GM15510 (cell line): Measurements from ENCODE around the gene MAN1C1.

Source experiments
- POLR2A ChIP-seq: IDR thresholded peaks from 3 replicates; pipeline ENCODE4 v1.6.1; 2011; ENCODE audit warnings: borderline replicate concordance; ENCODE audit not compliant: insufficient read length; ENCODE audit errors: extremely low read depth

The MAN1C1 gene

GRCh38 chr1:25712299-25712970 lies 95.8 kb downstream of the MAN1C1 start:
- TF ChIP-seq POLR2A: no peak

GRCh38 chr1:25713961-25714360 lies 97.4 kb downstream of the MAN1C1 start:
- no peak for TF ChIP-seq POLR2A

DNA sequence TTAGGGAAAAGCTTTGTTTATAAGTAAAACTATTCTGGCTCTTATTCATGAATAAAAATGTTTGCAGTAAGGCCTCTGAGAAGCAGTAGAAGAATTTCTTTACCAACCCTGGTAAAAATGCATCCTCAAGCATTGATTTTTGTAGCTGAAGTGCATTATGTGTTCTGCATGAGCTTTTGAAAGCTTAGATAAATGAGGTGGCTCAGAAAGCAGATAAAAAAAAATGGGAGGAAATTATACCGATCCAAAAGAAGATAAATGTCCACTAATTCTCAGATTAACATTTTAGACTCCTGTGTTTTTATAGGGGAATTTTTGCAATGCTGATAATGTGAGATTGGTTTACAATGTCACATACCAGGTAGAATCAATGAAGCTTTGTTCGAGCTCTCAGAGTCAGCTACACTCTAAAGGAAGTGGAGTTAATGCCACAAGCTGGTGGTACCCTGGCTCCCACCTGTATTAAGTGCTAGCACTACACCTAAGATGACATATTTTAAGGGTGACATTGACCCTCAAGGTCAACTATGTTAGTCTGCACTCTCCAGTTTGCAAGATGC lies 97.9 kb downstream of the MAN1C1 start:
- TF ChIP-seq POLR2A: no peak

DNA sequence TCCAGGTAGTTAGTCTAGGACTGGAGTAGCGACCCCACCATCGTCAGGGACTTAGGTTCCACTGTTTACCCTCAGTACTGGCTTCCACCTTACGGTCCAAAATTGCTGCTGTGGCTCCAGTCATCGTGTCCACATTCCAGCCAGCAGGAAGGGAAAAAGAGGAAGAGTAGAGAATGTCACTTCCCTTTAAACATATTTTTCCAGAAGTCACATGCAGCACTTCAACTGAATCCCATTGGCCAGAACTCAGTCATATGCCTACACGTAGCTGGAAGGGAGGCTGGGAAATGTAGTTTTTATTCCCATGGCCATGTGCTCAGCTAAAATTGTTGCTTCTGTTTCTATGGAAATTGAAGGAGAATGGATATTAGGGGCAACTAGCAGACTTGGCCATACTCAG lies 99.3 kb downstream of the MAN1C1 start:
- no peak for TF ChIP-seq POLR2A

GRCh38 chr1:25716320-25716719 lies 99.7 kb downstream of the MAN1C1 start:
- no peak for TF ChIP-seq POLR2A

DNA sequence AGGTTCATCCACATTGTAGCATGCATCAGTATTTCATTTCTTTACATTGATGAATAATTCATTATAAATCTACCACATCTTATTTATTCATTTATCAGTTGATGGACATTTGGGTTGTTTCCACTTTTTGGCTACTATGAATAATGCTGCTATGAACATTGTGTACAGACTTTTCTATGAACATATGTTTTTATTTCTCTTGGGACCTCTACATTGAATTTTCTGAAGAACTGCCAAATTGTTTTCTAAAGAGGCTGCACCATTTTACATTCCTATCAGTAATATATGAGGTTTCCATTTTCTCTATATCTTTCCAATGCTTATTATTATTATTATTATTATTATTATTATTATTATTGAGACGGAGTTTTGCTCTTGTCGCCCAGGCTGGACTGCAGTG lies 102.1 kb downstream of the MAN1C1 start:
- TF ChIP-seq POLR2A: no peak

DNA sequence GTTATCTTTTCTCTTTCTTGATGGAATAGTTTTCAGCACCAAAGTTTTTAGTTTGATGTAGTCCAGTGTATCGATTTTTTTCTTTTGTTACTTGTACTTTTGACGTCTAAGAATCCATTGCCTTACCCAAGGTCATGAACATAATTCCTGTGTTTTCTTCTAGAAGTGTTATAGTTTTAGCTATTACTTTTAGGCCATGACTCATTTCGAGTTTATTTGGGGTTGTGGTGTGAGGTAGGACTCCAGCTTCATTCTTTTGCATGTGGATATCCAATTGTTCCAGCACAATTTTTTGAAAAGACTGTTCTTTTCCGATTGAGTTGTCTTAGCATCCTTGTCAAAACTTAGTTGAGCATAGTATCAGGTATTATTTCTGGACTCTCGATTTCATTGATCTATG lies 104.0 kb downstream of the MAN1C1 start:
- no peak for TF ChIP-seq POLR2A

DNA sequence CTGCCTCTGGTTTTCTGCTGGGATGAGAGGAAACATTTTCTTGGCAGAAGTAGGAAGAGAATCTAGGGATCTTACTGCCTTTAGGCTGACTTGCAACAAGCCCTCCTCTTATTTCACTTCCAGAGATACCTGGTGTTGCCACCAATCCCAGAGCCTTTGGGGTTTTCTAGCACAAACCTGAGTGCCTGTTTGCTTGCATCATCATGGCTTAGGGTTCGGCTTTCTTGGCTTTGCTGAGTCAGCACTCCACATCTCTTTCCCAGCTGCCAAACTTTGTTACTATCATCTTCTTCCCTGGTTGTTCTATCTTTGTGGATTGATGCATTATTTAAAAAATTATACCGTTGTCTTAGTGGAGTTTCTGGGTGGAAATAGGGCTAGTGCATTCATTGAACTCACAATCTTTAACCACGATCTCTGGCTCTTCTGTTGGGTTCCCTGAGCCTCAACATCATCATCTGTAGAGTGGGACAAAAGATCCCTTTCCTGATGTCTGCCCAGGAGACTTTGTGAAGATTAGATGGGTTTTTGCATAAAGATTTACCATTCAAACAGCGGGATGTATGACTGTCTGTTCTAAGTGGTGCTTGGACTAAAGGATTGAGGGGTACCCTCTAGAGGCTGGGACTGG lies 106.8 kb downstream of the MAN1C1 start:
- TF ChIP-seq POLR2A: no peak

DNA sequence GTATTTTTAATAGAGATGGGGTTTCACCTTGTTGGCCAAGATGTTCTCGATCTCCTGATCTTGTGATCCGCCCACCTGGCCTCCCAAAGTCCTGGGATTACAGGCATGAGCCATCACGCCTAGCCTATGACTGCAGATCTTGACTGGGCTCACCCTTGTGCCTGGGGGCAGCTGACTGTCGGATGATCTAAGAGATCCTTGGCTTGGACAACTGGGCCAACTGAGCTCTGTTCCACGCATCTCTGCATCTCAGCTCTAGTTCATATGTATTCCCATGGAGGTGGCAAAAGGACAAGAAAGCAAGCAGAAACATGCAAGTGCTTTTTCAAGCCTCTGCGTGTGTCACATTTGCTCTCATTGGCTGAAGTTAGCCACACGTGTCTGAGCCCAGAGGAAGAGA lies 107.6 kb downstream of the MAN1C1 start:
- no peak for TF ChIP-seq POLR2A

DNA sequence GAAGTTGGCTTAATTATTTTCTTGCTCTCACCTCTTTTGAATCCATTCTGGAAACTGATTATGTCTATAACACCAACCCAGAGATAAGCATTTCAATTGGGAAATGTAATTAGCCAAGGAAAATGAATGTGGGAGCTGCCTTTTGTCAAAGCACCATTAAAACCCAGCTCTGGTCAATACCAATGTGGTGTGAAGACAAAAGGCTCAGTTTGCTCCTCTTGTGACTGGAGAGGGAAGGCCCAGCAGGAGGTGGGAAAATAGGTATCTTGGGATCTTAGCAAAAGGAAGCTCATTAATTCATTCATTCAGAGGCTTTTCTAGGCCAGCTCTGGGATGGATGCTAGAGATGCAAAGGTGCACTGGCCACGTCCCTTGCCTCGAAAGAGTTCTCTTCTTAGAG lies 108.4 kb downstream of the MAN1C1 start:
- no peak for TF ChIP-seq POLR2A

GRCh38 chr1:25725482-25725881 lies 108.9 kb downstream of the MAN1C1 start:
- no peak for TF ChIP-seq POLR2A

- TF ChIP-seq POLR2A: no peak
These were observed 110.5 kb downstream of the MAN1C1 start for GRCh38 chr1:25727088-25727487.

DNA sequence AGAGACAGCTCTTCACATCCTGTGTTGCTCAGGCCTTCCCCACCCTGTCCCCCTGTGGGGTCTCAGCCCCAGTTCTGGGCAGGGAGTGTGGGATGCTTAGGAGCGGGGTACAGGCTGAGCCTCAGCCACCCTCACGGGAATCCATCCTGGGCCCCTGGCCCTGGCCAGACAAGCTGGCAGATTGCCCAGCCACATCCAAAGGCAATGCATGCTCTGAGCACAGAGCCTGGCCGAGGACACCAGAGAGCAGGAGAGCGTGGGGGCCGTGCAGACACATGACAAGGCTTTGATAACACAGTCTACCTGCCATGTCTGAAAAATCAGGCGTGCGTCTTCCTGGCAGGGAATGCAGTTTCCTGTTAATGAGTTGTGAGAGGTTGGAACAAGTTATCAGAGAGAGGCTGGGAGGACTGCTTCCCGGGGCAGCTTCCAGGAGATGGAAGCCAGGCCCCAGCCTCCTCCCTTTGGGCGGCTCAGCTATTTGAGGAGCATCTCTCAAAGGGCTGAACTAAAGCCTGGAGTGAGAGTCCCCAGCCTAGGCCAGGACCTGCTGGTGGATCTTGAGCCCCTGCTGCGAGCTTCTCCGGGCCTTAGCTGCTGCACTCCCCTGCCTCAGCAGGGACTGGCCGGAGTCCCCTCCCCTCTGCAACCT lies 111.2 kb downstream of the MAN1C1 start:
- no peak for TF ChIP-seq POLR2A

DNA sequence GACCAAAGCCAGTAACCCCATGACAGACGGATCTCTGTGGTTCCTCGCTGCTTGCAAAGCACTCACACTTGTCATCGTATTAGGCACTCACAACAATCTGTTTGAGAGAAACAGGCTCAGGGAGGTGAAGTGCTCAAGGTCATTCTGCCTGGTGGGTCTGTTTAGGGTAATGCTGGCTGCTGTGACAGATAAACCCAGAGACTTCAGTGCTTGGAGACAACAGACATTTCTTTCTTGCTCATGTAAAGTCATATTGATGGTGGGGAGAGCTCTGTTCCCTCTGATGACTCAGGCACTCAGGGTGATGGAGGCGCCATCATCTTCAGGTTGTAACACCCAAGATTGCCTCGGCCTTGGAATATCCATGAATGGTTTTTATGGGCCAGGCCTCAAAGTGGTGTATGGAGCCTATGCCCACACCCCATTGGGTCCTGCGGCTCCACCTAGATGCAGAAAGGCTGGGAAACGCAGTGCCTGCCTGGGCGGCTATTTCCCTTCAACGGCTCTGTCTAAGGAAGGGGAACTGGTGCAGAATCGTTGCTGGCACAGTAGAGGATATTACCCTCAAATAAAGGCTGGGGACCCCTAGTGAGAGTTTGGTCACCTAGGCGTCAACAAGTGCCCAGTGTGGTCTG lies 111.8 kb downstream of the MAN1C1 start:
- no peak for TF ChIP-seq POLR2A

DNA sequence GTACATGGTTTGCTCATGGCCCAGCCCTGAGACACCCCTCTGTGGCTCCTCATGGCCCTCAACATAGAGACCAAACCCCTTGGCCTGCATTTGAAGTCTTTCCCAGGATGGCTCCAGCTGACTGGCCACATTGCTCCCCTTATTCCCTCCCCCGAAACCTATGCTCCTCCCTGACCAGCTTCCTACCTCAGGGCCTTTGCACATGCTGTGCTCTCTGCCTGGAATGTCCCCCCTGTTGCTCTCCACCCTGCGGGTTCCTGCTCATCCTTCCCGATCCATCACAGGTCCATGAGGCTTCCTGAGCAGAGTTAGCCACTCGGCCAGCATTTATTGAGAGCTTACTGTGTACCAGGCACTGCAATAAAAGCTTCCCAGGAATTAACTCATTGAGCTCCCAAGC lies 112.5 kb downstream of the MAN1C1 start:
- no peak for TF ChIP-seq POLR2A

DNA sequence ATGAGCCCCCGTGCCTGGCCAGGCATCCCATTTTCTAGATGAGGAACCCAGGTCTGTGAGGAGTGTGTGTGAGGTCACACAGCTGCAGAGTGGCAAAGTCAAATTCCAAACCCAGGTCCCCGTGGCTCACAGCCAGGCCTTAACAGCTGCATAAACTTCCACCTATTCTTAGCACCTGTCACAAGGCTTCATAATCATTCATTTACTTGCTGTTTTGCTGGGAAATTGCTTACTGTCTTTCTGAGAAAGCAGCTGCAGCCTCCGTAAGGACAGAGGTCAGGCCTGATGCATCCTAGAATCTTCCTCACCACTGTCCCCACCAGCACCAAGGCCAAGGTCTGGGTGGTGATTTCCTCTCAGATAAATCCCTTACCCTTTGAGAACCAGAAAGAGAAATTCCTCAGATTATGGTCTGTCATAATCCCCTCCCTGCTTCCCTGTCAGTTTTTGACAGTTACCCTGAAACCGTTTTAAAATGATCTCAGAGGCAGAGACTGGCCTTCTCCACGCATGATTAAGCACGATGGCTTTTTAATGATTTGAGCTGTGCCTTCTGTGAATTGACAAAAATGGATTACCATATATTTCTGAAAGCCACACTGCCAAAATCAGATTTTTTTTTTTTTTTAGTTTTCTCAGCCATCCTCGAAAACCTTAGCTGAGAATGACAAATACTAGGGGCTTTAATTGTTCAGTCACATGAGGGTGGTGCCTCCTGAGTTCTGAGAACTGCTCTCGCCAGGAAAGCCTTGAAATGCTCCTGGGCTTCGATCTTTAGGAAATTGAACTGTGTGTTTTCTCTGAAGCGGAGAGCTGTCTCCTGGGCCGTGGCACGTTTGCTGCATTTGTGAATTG lies 113.4 kb downstream of the MAN1C1 start:
- TF ChIP-seq POLR2A: no peak
